G401 (cell line): Measurements from ENCODE around the gene PVALEF. TPM values are rescaled to one million over a fixed set of nuclear protein-coding genes. Genes with fewer than 3 reads are reported as not detected.
"Not testable (repeated sequence)": the region's sequence is repeated elsewhere in the genome, so short reads cannot be mapped to it uniquely, and the experiment has no call there.

Experiments
- DNase-seq: peaks from one replicate; pipeline ENCODE4 v3.0.0-alpha.2; 2015; ENCODE audit warnings: low spot score
- in situ Hi-C: cut with HindIII; loops from 2 replicates; pipeline ENCODE4 v1.10.0; 2016; ENCODE audit warnings: low sequenced_read_pairs, mixed read lengths
- total RNA-seq: library from RNA; depleted of rRNA; stranded (reverse); fragments of >200 nt; shearing (Covaris generic); gene quantifications from 2 replicates; pipeline ENCODE4 v1.2.3, GENCODE V29; 2014; rRNA removed

Gene PVALEF
- total RNA-seq, 1 experiment from 2014 or later = not detected

GRCh38 chr17:81227630-81228029 lies 62.3 kb downstream of the PVALEF start:
- DNase-seq, in situ Hi-C loops: not testable (repeated sequence)

- in situ Hi-C loops = no loop called here
These were observed 63.1 kb downstream of the PVALEF start for GRCh38 chr17:81228420-81228819.

GRCh38 chr17:81228834-81229665 lies 63.7 kb downstream of the PVALEF start:
- DNase-seq = no peak
- in situ Hi-C loops = no loop called here

More at GRCh38 chr17:81228420-81228819, 63.1 kb downstream of the PVALEF start:
- DNase-seq = no peak

GRCh38 chr17:81229666-81229920 lies 64.3 kb downstream of the PVALEF start:
- no peak for DNase-seq
- in situ Hi-C loops = no loop called here

GRCh38 chr17:81230043-81230820 lies 64.9 kb downstream of the PVALEF start:
- in situ Hi-C loops = no loop called here
- DNase-seq = no peak

- in situ Hi-C loops = no loop called here
- no peak for DNase-seq
These were observed 65.9 kb downstream of the PVALEF start for GRCh38 chr17:81231121-81231645.

GRCh38 chr17:81231766-81232581 lies 66.7 kb downstream of the PVALEF start:
- in situ Hi-C loops = no loop called here
- no peak for DNase-seq

Other genes starting within 250 kb of the PVALEF start
- gene CHMP6, start 173.7 kb upstream of the PVALEF start, total RNA-seq = 51.8 and 65.5 TPM in 2 replicates
- 16.1 and 21.1 TPM in 2 replicates for gene BAIAP2, start 130.4 kb upstream of the PVALEF start, total RNA-seq
- 7.5 and 19.0 TPM in 2 replicates for gene AATK, start 714 bp downstream of the PVALEF start, total RNA-seq
- 24.5 and 42.0 TPM in 2 replicates for gene CEP131, start 57.5 kb downstream of the PVALEF start, total RNA-seq
- gene TEPSIN, start 73.5 kb downstream of the PVALEF start, total RNA-seq = 14.4 and 18.1 TPM in 2 replicates
- gene NDUFAF8, start 73.8 kb downstream of the PVALEF start, total RNA-seq = 151 and 156 TPM in 2 replicates
- gene SLC38A10, start 129.8 kb downstream of the PVALEF start, total RNA-seq = 76.9 and 90.6 TPM in 2 replicates
- gene BAHCC1, start 229.9 kb downstream of the PVALEF start, total RNA-seq = 5.3 and 9.6 TPM in 2 replicates